CD1c-positive myeloid dendritic cell (primary cell): ENCODE results near the gene OR7C1.
"Not testable (repeated sequence)": the region's sequence is repeated elsewhere in the genome, so short reads cannot be mapped to it uniquely, and the experiment has no call there.

Experiments
- DNase-seq: peaks from one replicate; pipeline ENCODE4 v3.0.0-alpha.2; 2016; ENCODE audit errors: extremely low spot score

The OR7C1 gene

DNA sequence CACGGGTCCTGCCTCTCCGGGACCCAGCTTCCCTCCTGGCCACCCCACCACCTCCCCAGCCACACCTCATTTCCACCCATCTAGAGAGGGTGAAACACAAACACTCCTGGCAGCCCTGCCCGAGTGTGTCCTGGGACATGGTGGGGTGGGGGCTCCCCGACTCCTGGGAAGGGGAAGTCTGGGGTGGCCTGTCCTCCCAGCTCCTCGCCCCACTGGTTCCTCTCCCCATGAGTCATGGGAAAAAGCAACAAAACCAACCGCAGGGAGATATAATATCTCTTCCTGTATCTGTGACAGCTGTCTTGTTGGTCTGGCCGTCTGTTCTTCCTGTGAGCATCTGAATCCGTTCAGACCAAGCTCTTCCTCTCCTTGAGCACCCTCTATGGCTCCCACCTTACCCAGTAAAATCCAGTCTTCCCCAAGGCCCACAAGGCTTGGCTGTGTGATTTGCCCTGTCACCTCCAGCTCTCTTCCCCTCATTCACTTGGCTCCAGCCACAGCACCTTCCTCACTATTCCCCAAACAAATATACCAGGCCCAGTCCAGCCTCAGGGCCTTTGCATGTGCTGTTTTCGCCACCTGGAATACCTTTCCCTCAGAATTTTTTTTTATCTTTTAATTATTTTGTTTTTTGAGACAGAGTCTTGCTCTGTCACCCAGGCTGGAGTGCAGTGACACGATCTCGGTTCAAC, 49.7 kb downstream of the OR7C1 start:
- peak; percentile 94 for DNase-seq

DNA sequence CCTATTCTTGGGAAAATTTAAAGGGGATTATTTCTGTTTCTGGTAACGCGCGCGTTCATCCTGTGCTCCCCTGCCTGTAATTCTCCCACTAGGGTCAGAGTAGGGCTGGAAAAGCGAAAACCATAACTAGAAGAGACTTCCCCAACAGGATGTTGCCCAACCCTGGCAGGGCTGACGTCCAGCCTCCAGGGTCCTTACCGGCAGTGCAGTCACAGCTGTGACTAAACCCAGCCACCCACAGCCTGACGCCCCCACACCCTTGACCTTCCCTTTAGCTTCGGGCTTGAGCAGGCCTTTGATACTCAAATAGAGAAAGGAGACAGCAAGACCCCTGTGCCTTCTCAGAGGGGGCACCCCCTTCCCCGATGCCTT, 50.3 kb downstream of the OR7C1 start:
- DNase-seq = peak; percentile 96

DNA sequence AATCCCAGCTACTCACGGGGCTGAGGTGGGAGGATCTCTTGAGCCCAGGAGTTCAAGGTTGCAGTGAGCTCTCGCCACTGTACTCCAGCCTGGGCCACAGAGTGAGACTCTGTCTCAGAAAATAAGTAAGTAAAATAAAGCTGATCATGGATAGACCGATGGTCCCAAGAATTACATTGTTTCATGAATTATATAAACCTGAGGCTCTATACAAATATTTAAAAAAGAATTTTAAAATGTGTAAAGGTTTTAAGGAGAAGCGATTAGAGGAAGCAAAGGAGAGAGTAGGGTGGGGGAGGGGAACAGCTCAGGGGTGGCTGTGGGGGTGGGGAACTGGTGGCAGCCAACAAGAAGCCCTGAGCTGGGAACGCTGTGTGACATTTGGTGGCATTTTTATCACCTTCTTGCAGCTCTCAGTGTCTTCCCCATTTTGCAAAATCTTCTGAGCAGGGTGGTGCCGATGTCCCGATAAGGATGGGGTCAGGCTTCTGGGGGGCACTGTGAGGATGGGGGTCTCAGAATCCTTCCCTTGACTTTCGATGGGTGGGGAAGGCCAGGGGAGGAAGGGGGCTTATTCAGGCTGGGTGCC, 51.5 kb downstream of the OR7C1 start:
- DNase-seq = peak; percentile 51

DNA sequence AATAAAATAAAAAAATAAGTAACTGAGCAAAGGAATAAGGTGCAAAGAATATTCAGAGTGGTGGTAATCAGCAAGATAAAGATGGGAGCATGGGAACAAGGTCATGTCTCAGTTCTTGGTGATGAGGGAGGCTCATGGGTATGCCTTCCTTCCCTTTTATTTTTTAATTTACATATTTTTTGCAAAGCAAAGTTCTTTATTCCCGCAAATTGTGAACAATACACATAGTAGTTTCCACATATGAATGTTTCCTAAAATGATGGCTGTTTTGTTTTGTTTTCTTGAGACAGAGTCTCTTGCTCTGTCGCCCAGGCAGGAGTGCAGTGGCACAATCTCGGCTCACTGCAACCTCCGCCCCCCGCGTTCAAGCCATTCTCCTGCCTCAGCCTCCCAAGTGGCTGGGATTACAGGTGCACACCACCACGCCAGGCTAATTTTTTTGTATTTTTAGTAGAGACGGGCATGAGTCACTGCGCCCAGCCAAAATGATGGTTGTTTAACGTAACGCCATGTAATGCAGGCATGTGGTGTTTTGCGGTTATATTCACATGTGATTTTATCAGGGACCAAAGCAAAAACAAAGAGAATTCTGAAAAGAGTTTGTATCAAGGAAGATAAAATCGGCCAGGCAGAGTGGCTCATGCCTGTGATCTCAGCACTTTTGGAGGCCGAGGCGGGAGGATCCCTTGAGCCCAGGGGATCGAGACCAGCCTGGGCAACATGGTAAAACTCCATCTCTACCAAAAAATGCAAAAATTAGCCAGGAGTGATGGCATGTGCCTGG, 52.2 kb downstream of the OR7C1 start:
- peak; percentile 28 for DNase-seq

DNA sequence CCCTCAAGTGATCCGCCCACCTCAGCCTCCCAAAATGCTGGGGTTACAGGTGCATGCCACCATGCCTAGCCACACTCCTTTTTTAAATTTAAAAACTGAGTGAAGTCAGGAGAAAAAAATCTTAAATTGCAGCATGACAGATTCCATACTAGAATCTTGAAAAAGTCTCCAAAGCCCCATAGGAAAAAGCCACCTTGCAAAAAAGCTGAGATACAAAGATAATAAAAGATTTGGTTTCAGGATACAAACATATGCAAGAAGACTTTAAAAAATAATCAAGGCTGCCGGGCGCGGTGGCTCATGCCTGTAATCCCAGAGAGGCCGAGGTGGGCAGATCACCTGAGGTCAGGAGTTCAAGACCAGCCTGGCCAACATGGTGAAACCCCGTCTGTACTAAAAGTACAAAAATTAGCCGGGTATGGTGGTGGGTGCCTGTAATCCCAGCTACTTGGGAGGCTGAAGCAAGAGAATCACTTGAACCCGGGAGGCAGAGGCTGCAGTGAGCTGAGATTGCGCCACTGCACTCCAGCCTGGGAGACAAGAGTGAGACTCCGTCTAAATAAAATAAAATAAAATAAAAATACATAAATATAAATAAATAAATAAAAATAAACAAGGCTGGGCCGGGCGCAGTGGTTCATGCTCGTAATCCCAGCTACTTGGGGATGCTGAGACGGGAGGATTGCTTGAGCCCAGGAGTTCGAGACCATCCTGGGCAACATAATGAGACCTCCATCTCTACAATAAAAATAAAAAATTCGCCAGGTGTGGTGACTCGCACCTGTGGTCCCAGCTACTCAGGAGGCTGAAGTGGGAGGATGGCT, 53.1 kb downstream of the OR7C1 start:
- DNase-seq = not testable (repeated sequence)

DNA sequence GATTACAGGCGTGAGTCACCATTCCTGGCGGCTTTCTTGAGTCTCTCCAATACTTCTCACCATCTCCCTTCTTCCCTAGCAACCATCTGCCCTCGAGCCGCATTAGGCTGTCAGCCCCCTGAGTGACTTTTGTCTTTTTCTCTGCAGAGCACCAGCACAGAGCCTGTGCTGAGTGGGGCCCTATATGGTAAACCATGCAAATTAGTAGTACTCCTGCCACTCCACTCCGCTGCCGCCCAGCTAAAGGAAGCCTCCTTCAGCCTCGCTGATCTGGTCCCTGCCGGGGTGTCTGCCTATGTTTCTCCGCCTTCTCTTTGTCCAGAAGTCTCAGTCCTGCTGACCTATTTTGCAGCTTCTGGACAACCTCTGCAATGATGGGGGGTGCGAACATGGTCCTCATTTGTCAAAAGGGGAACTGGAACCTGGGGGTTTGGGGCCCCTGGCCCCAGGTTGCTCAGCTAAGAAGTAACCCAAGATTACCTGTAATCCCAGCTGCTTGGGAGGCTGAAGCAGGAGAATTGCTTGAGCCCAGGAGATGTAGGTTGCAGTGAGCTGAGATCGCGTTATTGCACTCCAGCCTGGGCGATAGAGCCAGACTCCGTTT, 54.3 kb downstream of the OR7C1 start:
- peak; percentile 17 for DNase-seq

DNA sequence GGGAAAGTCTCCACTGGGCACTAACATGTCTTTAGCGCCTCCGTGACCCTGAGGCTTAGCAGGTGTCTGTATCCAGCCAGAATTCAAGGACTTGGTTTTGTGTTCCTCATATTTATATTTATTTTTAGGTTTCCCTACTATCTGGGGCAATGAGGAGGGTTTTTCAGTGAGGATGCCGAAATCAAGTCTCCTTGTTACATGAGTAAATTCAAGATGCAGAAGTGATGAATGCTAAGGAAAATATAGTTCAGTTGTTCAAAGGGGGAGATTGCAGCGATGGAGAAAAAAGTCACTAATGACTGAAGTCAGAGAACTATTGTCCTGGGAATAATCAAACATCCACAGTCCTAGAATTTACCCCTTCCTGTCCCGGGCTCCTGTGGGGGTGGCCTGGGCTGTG, 55.8 kb downstream of the OR7C1 start:
- no peak for DNase-seq

DNA sequence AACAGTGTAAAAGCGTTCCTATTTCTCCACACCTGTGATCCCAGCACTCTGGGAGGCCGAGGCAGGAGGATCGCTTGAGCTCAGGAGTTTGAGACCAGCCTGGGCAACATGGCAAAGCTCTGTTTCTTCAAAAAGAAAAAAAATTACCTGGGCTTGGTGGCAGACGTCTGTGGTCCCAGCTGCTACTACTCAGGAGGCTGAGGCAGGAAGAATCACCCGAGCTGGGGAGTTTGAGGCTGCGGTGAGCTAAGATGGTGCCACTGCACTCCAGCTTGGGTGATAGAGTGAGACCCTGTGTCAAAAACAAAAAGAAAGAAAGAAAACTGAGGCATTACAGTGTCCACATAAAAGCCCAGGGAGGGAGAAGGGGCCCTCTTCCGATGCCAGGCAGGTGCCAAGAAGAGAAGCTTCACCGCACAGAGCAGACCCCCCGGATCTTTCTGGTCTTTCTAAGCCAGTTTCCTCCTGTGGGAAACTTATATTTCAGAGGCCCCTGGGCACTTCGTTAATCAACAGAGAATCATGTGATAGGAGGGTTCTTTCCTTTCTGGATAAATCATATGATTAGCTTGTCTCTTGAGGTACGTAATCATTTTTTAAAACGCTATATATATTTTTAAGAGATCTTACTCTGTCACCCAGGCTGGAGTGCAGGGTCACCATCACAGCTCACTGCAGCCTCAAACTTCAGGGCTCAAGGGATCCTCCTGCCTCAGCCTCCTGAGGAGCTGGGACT, 56.7 kb downstream of the OR7C1 start, which contains the start of gene ADGRE2:
Gene ADGRE2, minus strand, starts transcription at position 451 of the 736 bp plus-strand sequence. CDS start 1,804 bp downstream, outside the sequence.
- DNase-seq = not testable (repeated sequence)

DNA sequence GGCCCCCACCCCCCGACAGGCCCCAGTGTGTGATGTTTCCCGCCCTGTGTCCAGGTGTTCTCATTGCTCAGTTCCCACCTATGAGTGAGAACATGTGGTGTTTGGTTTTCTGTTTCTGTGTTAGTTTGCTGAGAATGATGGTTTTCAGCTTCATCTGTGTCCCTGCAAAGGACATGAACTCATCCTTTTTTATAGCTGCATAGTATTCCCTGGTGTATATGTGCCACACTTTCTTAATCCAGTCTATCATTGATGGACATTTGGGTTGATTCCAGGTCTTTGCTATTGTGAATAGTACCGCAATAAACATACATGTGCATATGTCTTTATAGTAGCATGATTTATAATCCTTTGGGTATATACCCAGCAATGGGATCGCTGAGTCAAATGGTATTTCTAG, 57.3 kb downstream of the OR7C1 start:
- not testable (repeated sequence) for DNase-seq

DNA sequence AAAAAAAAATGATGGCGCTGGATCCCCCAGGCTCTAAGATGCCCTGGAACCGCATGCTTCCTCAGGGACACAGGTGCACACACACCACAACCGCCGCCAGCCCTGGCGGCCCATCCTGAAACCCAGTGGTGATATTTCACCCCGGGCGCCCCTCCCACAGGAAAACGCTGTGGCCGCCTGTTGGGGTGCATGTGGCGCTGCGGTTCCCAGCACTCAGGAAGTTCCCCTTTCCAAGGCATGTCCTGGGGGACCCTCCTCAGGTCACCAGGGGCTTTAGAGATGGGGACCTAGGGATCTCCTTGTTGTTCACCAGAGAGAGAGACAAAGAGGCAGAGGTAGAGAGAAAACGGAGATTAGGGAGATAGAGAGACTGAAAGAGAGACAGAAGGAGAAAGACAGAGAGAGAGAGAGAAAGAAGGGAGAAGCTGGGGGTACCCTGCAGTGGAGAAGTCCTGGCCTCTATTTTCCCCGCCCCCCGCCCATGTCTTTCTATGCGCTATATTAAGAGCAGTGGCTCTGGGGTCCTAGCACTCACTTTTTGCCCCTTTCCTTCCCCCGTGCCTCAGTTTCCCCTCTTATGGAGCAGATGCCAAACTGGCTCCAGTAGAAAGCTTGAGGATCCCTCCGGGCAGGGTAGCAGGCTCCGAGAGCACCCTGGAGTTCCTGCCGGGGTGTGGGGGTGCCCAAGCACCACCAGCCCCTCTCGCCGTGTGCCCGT, 59.0 kb downstream of the OR7C1 start:
- peak; percentile 62 for DNase-seq

DNA sequence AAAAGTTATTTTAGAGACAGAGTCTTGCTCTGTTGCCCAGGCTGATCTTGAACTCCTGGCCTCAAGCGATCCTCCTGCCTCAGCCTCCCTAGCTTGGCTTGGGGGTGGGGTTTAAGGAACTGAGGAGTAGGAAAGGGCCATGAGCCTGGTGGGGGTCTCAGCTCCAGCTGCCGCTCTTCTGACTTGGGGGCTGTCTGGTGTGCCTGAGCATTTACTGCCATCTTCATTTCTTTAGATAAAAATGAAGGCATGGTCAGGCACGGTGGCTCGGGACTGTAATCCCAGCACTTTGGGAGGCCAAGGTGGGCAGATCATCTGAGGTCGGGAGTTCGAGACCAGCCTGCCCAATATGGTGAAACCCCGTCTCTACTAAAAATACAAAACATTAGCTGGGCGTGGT, 59.7 kb downstream of the OR7C1 start:
- DNase-seq = not testable (repeated sequence)

DNA sequence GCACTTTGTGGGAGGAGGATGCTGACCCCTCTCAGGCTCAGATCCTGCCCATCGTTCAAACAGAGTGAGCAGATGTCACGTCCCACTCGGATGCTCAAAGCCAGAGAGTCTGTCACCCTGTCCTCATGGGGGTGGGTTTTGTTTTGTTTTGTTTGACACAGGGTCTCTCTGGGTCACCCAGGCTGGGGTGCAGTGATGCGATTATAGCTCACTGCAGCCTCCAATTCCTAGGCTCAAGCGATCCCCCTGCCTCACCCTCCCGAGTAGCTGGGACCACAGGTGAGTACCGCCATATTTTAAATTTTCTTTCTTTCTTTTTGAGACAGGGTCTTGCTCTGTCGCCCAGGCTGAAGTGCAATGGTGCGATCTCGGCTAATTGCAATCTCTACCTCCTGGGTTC, 60.6 kb downstream of the OR7C1 start:
- DNase-seq = no peak

DNA sequence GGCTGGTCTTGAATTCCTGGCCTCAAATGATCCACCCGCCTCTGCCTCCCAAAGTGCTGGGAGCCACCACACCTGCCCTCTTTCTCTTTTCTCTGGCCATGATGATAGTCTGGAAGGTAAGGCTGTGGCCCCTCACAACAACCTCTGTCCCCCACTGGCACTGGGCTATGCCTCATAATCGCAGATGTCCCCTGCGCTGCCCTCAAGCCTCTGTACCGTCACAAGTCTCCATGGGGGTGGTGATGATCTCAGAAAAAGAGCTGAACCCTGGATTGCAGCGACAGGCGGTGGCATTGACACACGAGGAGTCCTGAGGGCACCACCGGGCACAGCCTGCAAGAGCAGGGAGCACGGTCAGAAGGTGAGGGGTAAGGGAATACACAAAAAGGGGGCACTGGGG, 61.3 kb downstream of the OR7C1 start:
- not testable (repeated sequence) for DNase-seq

DNA sequence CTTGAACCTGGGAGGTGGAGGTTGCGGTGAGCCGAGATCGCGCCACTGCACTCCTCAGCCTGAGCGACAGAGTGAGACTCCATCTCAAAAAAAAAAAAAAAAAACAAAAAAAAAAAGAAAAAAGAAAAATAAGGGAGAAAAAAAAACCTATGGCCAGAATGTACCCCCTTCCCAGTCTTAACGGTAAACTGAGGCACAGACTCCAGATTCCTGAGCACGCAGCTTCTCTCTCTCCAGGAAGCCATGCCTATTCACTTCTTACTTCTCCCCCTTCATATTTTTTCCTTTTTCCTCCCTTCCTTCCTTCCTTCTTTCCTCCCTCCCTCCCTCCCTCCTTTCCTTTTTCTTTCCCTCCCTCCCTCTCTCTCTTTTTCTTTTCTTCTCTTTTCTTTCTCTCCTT, 62.0 kb downstream of the OR7C1 start:
- no peak for DNase-seq

DNA sequence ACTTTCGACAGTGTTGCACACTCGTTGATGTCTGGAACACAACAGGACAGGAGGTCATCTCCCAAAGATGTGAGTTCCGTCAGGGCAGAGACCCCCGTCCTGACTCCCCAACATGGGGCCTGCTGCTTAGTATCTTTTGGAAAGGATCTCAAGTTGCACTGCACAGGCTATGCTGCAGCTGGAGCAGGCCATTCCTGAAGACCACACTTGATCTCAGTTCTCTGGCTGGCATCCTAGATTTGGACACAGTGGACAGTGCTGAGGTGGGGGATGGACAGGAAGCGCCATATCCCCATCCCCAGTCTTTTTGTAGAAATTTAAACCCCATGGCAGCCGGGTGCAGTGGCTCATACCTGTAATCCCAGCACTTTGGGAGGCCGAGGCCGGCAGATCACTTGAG, 62.5 kb downstream of the OR7C1 start:
- no peak for DNase-seq

DNA sequence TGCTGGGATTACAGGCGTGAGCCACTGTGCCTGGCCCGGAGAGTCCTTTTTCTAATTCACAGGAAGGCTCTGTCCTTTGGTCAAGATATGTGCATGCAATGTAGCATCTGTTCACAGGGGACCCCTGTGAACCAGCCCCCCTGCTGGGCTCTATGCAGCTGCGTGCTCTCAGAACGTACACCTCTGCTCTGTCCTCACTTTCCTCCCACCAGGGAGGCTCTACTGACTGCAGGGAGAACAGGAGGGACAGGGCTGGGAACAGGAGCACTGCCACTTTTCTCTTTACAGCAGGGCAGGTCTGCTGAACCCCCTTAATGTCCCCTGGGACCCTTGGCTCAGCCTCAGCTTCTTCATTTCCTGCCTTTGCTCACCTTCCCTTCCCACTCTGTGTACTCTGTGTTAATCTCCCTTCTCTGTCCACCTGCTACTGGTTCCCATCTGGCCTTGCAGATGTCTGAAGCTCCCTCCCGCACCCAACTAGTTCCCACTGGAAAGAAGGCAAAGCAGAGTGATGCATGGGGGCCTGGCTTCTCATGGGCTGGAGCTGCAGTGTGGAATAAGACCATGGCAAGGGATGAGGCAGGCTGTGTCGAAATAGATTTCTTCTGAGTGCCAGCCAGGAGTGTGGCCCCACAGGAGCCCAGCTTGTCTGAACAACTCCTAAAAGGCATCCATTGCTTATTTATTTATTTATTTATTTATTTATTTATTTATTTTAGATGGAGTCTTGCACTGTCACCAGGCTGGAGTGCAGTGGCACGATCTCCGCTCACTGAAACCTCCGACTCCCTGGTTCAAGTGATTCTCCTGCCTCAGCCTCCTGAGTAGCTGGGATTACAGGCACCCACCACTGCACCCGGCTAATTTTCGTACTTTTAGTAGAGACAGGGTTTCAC, 63.8 kb downstream of the OR7C1 start:
- no peak for DNase-seq

DNA sequence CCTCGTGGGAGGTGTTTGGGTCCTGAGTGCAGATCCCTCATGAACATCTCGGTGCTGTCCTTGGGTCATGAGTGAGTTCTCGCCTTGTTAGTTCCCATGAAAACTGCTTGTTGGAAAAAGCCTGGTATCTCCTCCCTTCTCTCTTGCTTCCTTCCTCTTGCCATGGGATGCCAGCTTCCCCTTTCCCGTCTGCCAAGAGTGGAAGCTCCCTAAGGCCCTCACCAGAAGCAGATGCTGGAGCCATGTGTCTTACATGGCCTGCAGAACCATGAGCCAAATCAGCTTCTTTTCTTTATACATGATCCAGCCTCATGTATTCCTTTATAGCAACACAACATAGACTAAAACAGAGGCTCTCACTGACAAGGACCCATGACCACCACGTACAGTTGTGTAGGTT, 64.8 kb downstream of the OR7C1 start:
- no peak for DNase-seq

DNA sequence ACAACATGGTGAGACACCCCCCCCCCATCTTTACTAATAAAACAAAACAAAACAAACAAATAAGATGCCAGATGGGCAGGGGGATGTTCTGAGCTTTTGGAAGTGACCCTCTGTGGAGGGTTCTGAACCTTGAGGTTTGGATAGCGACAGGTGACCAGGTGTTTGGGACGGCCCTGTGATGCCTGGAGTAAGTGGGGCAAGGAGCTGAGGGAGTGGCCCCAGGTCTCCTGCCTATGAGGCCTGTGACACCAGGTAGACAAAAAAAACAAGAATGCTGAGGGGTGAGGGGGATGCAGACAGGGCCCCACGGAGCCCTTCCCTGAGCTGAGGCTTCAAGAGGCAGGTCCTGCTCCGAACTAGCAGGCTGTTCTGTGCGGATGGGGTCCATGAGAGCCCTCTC, 65.8 kb downstream of the OR7C1 start:
- DNase-seq = no peak

DNA sequence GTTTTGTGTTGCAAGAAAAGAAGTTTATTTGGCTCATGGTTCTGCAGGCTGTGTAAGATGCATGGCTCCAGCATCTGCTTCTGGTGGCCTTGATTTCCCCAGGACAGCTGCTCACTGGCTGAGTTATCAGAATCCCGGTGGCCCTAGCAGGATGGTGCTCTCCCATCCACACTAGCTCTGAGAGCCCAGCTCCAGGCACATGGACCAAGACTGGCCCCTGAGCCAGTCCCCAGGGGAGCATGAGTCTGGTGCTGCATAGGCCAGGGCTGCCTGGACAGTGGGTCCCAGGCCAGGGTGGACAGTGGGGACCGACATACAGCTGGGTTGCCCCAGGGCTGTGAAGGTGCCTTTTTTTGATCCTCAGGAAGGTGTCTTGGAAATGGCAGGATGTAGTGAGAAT, 67.0 kb downstream of the OR7C1 start:
- no peak for DNase-seq
